Calu3 (cell line): Measurements from ENCODE around the gene CTSA. TPM values are rescaled to one million over a fixed set of nuclear protein-coding genes. Genes with fewer than 3 reads are reported as not detected.
"Not testable (repeated sequence)": the region's sequence is repeated elsewhere in the genome, so short reads cannot be mapped to it uniquely, and the experiment has no call there.

Experiments used
- BruUV-seq: library from RNA; stranded (reverse); fragments of 400-500 nt; replicated peaks from 2 replicates; lab custom pipeline; 2021; lab: Mats Ljungman, UMichigan
- CTCF ChIA-PET: fragments of 300-600 bp; sonication (Branson Sonifier 250); formaldehyde crosslinking; loops from one replicate; lab custom pipeline; 2022; ENCODE audit warnings: antibody characterized with exemption; lab: Charles Lee
- DNase-seq: peaks from one replicate; pipeline ENCODE4 v3.0.0; 2022
- H3K27ac Mint-ChIP-seq: one replicate; pipeline ENCODE4 v1.8.0; 2022; ENCODE audit warnings: mixed read lengths; ENCODE audit not compliant: unreplicated experiment
- H3K27me3 Mint-ChIP-seq: one replicate; pipeline ENCODE4 v1.8.0; 2022; ENCODE audit warnings: mixed read lengths; ENCODE audit not compliant: unreplicated experiment
- H3K36me3 Mint-ChIP-seq: one replicate; pipeline ENCODE4 v1.8.0; 2022; ENCODE audit warnings: mild to moderate bottlenecking, moderate library complexity, mixed read lengths; ENCODE audit not compliant: insufficient read depth, unreplicated experiment
- H3K4me1 Mint-ChIP-seq: one replicate; pipeline ENCODE4 v1.8.0; 2022; ENCODE audit warnings: mild to moderate bottlenecking, low read depth, mixed read lengths; ENCODE audit not compliant: unreplicated experiment
- H3K4me3 Mint-ChIP-seq: one replicate; pipeline ENCODE4 v1.8.0; 2022; ENCODE audit warnings: mild to moderate bottlenecking, low read depth, moderate library complexity, mixed read lengths; ENCODE audit not compliant: unreplicated experiment
- H3K9me3 Mint-ChIP-seq: one replicate; pipeline ENCODE4 v1.8.0; 2022; ENCODE audit warnings: low read depth, mixed read lengths; ENCODE audit not compliant: unreplicated experiment
- CTCF ChIP-seq: fragments of 200-600 bp; IDR thresholded peaks from one replicate; pipeline ENCODE4 v1.8.0; 2022; ENCODE audit warnings: antibody characterized with exemption; ENCODE audit not compliant: unreplicated experiment
- intact Hi-C: fragments of 100-400 bp; cut with micrococcal nuclease; formaldehyde crosslinking; loops from one replicate; pipeline ENCODE4 v1.10.0; 2022; ENCODE audit not compliant: unreplicated experiment
- total RNA-seq: library from RNA; stranded (reverse); gene quantifications from 2 replicates; pipeline ENCODE4 v1.2.3, GENCODE V29; 2022

Gene CTSA
- total RNA-seq, 1 experiment from 2014 or later = 164 TPM

DNA sequence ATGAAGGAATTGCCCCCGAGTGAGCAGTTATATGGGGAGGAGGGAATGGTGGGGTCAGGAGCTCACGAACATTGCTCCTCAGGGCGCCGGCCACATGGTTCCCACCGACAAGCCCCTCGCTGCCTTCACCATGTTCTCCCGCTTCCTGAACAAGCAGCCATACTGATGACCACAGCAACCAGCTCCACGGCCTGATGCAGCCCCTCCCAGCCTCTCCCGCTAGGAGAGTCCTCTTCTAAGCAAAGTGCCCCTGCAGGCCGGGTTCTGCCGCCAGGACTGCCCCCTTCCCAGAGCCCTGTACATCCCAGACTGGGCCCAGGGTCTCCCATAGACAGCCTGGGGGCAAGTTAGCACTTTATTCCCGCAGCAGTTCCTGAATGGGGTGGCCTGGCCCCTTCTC is 7.2 kb downstream of the CTSA start:
- no peak for DNase-seq
- no peak for TF ChIP-seq CTCF
- H3K9me3 Mint-ChIP-seq = no peaks in the 10 kb centered on the region
- no peaks in the 10 kb centered on the region for H3K27me3 Mint-ChIP-seq
- H3K27ac Mint-ChIP-seq = no peak overlapping the region
- BruUV-seq = TSS peak; percentile 58
- intact Hi-C loops = no loop called here
- CTCF ChIA-PET = interaction anchor here (1.4 kb wide), 1 partner anchor 17 kb away, joined by 3 read pairs; the partner anchor contains the start of gene ZSWIM1
- H3K36me3 Mint-ChIP-seq = peaks cover under 1% of the 10 kb centered on the region
- H3K4me3 Mint-ChIP-seq = no peak overlapping the region
- no peaks in the 10 kb centered on the region for H3K4me1 Mint-ChIP-seq

- Mint-ChIP-seq H3K4me3 (no peak overlapping the region), H3K4me1 (no peaks in the 10 kb centered on the region), H3K27ac (no peak overlapping the region), H3K9me3 (no peaks in the 10 kb centered on the region), H3K27me3 (no peaks in the 10 kb centered on the region), H3K36me3 (no peaks in the 10 kb centered on the region)
- no TSS peak for BruUV-seq
- intact Hi-C loops = no loop called here
- CTCF ChIA-PET = interaction anchor here (0.5 to 1.5 kb wide), 2 partner anchors 8 to 127 kb away, joined by 3 read pairs; partner anchors contain the start of gene CTSA
- no peak for DNase-seq
- no peak for TF ChIP-seq CTCF
These were observed 8.1 kb downstream of the CTSA start for GRCh38 chr20:45899046-45899835.

DNA sequence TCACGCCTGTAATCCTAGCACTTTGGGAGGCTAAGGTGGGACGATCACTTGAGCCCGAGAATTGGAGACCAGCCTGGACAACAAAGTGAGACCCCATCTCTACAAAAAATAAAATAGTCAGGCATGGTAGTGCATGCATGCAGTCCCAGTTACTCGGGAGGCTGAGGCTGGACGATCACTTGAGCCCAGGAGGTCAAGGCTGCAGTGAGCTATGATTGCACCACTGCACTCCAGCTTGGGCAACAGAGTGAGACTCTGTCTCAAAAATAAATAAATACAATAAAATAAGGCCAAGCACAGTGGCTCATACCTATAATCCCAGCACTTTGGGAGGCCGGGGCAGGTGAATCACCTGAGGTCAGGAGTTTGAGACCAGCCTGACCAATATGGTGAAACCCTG is 10.2 kb downstream of the CTSA start:
- not testable (repeated sequence) for BruUV-seq

DNA sequence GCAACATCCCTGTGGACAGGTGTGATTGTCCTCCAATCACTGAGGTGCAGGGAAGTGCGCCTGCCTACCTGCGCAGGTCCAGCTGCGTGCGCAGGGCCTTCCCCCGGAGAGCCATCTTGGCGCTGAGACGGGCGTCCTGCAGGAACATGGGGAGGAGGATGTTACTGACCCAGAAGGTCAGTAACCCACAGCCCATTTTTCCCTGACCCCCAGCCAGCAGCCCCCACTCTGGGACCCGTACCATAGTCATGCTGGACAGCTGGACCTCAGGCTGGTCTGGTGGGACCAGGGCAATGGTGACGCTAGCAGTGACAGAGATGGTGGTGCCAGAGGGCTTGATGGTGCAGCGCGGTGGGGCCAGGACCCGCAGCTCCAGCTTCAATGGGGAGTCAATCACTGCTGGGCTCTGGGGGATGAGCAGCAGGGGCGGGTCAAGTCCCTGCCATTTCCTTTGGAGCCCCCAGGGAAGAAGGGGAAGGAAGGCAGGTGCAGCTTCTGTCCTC is 11.1 kb downstream of the CTSA start:
- BruUV-seq = no TSS peak
- no peak for DNase-seq
- CTCF ChIA-PET = interaction anchor here (0.6 to 0.8 kb wide), 2 partner anchors 11 to 63 kb away, joined by 3 to 5 read pairs; partner anchors contain the start of genes CTSA and NEURL2
- H3K36me3 Mint-ChIP-seq = no peaks in the 10 kb centered on the region
- no peaks in the 10 kb centered on the region for H3K9me3 Mint-ChIP-seq
- H3K27me3 Mint-ChIP-seq = no peaks in the 10 kb centered on the region
- H3K4me1 Mint-ChIP-seq = peaks cover 9% of the 10 kb centered on the region
- no peak for TF ChIP-seq CTCF
- no peak overlapping the region for H3K27ac Mint-ChIP-seq
- no peak overlapping the region for H3K4me3 Mint-ChIP-seq
- intact Hi-C loops = no loop called here

More for the DNA sequence above, 10.2 kb downstream of the CTSA start:
- DNase-seq, H3K27ac Mint-ChIP-seq, H3K4me3 Mint-ChIP-seq, H3K4me1 Mint-ChIP-seq, intact Hi-C loops, H3K27me3 Mint-ChIP-seq, H3K36me3 Mint-ChIP-seq, H3K9me3 Mint-ChIP-seq: not testable (repeated sequence)
- CTCF ChIA-PET = interaction anchor here (0.8 kb wide), 1 partner anchor 10 kb away, joined by 3 read pairs; the partner anchor contains the start of genes CTSA and NEURL2
